ENCODE measurements around the gene FAAP100.

- TF ChIP-seq TAF1 (IDR thresholded peaks at IDR 0.05; ENCODE audit: low read depth, low read length) (no peak), POLR2A (IDR thresholded peaks at IDR 0.05; ENCODE audit: low read depth, low read length) (no peak), POLR2AphosphoS5 (IDR thresholded peaks at IDR 0.05; ENCODE audit: low read depth, low read length) (no peak), POU2F2 (IDR thresholded peaks at IDR 0.05; ENCODE audit: low read depth, low read length) (no peak), PAX5 (IDR thresholded peaks at IDR 0.05; ENCODE audit: insufficient read depth, low read length, severe bottlenecking) (no peak)
Measured at GRCh38 chr17:81599719-81600486, 47.8 kb upstream of the FAAP100 start.
